ENCODE data around the gene CLCN3. TPM values are rescaled to one million over a fixed set of nuclear protein-coding genes. Genes with fewer than 3 reads are reported as not detected.
"Not testable (repeated sequence)": the region's sequence is repeated elsewhere in the genome, so short reads cannot be mapped to it uniquely, and the experiment has no call there.

The CLCN3 gene
- 10 to 100 TPM; 43.7 to 58.5 (median 51.7) TPM for total RNA-seq

DNA sequence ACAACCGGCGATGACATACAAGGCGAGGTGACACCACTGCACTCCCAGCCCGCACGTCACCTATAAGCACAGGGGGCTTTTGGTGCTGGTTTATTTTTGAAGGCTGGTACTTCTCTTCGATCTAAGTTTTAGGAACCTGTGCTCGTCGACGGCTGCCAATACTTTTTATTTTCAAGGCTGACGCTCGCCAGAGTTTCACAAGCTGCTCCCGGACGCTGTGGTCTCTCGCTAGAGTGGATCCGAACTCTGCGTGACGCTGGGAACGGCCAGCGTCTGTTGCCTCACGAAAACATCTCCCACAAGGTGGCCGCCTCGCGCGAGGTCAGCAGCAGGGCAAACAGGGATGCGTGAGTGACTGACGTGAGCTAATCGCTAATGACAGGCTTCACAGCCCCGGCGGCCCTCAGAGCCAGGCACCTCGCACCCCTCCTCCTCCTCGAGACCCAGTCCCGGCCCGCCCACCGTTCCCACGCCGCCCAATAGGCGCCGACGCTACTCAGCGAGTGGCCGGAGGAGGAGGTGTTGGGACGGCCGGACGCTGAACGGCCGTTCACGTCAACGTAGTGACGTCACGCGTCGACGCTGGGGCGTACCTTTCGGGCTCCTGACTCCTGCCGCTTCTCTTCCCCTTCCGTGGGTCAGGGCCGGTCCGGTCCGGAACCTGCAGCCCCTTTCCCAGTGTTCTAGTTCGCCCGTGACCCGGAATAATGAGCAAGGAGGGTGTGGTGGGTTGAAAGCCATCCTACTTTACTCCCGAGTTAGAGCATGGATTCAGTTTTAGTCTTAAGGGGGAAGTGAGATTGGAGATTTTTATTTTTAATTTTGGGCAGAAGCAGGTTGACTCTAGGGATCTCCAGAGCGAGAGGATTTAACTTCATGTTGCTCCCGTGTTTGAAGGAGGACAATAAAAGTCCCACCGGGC lies at the start of gene CLCN3:
TSS of gene CLCN3 (plus strand) at position 621 of the 922 bp plus-strand sequence. CDS start 15,351 bp downstream, outside the sequence.
- under 1% methylated on average over 59 of the region's 67 CpGs for WGBS
- TF ChIP-seq EP300 (IDR thresholded peaks at IDR 0.05), result no peak
- no peak for TF ChIP-seq CTCF (IDR thresholded peaks at IDR 0.05)
- peak; percentile 8 to 81 for TF ChIP-seq POLR2A (IDR thresholded peaks at IDR 0.05)
- TF ChIP-seq POLR2AphosphoS5 (IDR thresholded peaks at IDR 0.05), result peak; percentile 25 to 84 (median 78)
- no peaks in the 10 kb centered on the region for H3K27me3 ChIP-seq
- peak within 1 kb of the TSS; percentile 97 for H3K27ac ChIP-seq
- no peaks in the 10 kb centered on the region for H3K36me3 ChIP-seq
- peak within 1 kb of the TSS; percentile 62 for H3K4me3 ChIP-seq
- DNase-seq (ENCODE audit: low spot score in 2 of 2), result peak; percentile 98
- no peaks in the 10 kb centered on the region for H3K9me3 ChIP-seq
- H3K4me1 ChIP-seq, result peaks cover 36% of the 10 kb centered on the region

DNA sequence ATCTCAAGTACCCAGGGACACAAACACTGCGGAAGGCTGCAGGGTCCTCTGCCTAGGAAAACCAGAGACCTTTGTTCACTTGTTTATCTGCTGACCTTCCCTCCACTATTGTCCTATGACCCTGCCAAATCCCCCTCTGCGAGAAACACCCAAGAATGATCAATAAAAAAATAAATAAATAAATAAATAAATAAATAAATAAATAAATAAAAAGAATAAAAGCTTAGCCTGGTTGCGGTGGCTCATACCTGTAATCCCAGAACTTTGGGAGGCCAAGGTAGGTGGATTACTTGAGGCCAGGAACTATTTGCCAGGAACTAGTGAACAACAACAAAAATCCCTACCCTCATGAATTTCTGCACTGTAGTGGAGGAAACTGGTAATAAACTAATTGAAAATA lies 49.4 kb upstream of the CLCN3 start:
- WGBS, result 95% methylated on average over 2 of the region's 3 CpGs

DNA sequence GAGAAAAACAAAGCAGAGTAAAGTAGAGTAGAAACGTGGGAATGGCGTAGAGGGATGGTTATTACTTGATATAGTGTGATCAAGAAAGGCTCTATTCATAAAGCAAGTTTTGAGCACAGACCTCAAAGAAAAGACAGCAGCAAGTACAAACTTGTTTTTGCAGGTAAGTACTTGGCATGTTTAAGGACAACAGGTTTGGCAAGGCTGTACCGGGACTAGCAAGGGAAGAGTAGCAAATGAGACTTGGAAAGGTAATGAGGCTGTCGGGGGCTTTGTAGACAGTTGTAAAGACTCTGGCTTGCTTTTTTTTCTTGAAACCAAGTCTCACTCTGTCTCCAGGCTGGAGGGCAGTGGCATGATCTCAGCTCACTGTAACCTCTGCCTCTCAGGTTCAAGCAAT lies 48.9 kb upstream of the CLCN3 start:
- Histone ChIP-seq H3K4me3 (no peak overlapping the region), H3K27ac (no peak overlapping the region), H3K27me3 (no peaks in the 10 kb centered on the region), H3K9me3 (no peaks in the 10 kb centered on the region), H3K36me3 (peaks cover 26% of the 10 kb centered on the region), H3K4me1 (peaks cover 5% of the 10 kb centered on the region)
- WGBS, result 65% methylated on average over 4 of the region's 4 CpGs
- no peak for DNase-seq (ENCODE audit: low spot score in 2 of 2)
- TF ChIP-seq EP300 (IDR thresholded peaks at IDR 0.05) (no peak), CTCF (IDR thresholded peaks at IDR 0.05) (no peak), POLR2AphosphoS5 (IDR thresholded peaks at IDR 0.05) (no peak), POLR2A (IDR thresholded peaks at IDR 0.05) (no peak)

More for the DNA sequence above, 49.4 kb upstream of the CLCN3 start:
- peaks cover 23% of the 10 kb centered on the region for H3K36me3 ChIP-seq
- H3K4me1 ChIP-seq; H3K4me3 ChIP-seq; H3K27ac ChIP-seq; H3K9me3 ChIP-seq; DNase-seq (ENCODE audit: low spot score in 2 of 2); H3K27me3 ChIP-seq: not testable (repeated sequence)

- Histone ChIP-seq H3K36me3 (peaks cover 29% of the 10 kb centered on the region), H3K9me3 (no peaks in the 10 kb centered on the region), H3K27me3 (no peaks in the 10 kb centered on the region), H3K4me1 (no peaks in the 10 kb centered on the region), H3K4me3 (no peak overlapping the region), H3K27ac (no peak overlapping the region)
- 100% methylated on average over 1 of the region's 1 CpG for WGBS
- no peak for DNase-seq (ENCODE audit: low spot score in 2 of 2)
- no peak for TF ChIP-seq EP300 (IDR thresholded peaks at IDR 0.05)
- no peak for TF ChIP-seq POLR2A (IDR thresholded peaks at IDR 0.05)
- TF ChIP-seq POLR2AphosphoS5 (IDR thresholded peaks at IDR 0.05), result no peak
- no peak for TF ChIP-seq CTCF (IDR thresholded peaks at IDR 0.05)
Measured at GRCh38 chr4:169573889-169574288, 46.5 kb upstream of the CLCN3 start.

DNA sequence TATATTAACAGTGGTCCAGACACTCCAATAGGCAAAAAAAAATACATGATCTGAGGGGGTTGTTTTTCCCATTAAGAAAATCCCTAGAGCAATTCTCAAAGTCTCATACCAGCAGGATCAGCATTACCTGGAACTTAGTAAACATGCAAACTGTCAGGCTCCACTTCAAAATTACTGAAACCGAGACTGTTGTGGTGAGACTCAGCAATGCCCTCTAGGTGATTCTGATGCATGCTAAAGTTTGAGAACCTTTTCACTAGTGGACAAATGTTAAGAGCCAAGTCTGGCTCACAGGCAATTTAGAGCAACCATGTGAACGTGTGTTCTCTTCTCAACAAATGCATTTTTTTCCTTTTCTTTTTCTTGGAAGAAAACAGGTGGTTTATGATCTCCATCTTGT lies 38.2 kb upstream of the CLCN3 start:
- H3K4me3 ChIP-seq, result no peak overlapping the region
- no peak overlapping the region for H3K27ac ChIP-seq
- no peak for DNase-seq (ENCODE audit: low spot score in 2 of 2)
- WGBS, result 83% methylated on average over 2 of the region's 2 CpGs
- H3K36me3 ChIP-seq, result peaks cover 28% of the 10 kb centered on the region
- TF ChIP-seq CTCF (IDR thresholded peaks at IDR 0.05), result no peak
- no peaks in the 10 kb centered on the region for H3K4me1 ChIP-seq
- no peaks in the 10 kb centered on the region for H3K9me3 ChIP-seq
- no peaks in the 10 kb centered on the region for H3K27me3 ChIP-seq
